Activated CD4-positive, alpha-beta T cell treated with anti-CD3 and anti-CD28 coated beads, Interleukin-2, Interleukin-6, amounts not matched to agents 100 ng/mL and 50 ng/mL, durations not matched to agents 16 hours and 8 hours (primary cell): ENCODE results near the gene MSLN.

ENCODE experiments used
- DNase-seq: peaks from one replicate; pipeline ENCODE4 v3.0.0-alpha.2; 2020

Gene MSLN

GRCh38 chr16:794853-795466, 34.4 kb downstream of the MSLN start:
- no peak for DNase-seq

- DNase-seq = no peak
Measured at GRCh38 chr16:795580-796229, 35.2 kb downstream of the MSLN start.

GRCh38 chr16:796296-797119, 36.0 kb downstream of the MSLN start:
- no peak for DNase-seq

- peak; percentile 55 for DNase-seq
Measured at GRCh38 chr16:797120-797420, 36.5 kb downstream of the MSLN start.

DNA sequence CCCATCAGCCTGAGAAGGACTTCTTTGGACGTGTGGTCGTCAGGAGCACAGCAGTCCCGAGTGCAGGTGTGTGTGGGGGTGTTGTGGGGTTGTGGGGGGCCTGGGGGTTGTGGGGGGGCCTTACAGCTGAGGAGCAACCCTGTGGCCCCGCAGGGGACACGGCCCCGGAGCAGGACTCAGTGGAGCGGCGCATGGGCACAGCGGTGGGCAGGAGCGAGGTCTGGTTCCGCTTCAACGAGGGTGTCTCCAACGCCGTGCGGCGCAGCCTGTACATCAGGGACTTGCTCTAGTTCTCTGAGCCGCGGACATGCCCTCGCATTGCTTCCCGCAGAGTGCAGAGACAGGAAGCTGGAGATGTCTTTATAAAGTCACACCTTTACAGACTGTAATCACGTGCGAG, 37.2 kb downstream of the MSLN start:
- no peak for DNase-seq

DNA sequence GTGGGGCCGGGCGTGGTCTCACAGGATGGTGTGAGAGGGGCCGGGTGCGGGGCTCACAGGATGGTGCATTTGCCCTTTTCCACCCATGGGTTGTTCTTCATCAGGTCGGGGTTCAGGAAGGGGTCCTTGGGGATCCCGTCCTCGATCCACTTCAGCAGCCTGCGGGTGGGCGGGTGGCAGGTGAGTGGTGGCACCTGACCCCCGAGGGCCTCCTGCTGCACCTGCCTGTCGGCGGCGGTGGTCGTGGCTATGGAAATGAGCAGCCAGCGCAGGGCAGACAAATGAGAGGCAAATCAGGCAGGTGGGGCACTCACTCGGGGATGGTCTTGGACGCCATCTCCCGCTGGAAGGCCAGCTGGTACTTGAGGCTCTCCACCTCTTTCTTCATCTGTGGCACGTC, 38.1 kb downstream of the MSLN start:
- DNase-seq = no peak

DNA sequence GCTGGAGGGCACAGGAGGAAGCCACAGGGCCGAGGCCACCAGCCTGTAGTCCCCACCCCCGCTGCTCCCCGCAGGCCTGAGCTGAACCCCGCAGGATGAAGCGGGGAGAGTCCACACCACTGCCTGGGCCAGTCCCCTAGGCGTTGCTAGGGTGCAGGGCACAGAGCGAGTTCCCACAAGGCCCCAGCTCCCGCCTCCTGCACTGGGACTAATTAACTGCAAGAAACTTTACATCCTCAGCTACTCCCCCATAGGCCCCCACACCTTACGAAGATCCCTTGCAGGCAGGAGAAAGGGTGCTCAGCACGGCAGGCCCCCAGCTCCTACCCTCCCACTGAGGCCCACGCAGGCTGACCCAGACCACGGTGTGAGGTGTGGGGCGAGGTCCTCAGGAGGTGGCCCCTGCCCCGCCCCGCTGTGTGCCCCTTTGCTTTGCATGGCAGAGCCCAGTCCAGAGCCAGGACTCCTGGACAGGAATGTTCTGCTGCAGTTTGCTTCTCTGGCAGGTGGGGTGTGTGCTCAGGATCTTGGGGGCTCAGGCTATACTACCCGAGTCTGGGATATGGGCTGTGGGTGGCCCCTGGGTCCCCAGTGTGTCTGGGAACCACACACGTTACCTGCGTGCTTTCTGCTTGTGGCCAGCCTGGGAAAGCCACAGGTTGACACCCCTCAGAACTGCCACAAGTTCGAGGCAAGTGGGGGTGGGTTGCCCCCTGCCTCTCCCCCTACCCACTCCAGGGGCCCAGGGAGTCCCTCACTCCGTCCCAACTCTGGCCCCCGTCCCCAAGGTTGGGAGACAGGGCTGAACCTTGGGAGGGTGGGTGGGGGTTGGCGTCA, 38.8 kb downstream of the MSLN start:
- DNase-seq = no peak

- DNase-seq = no peak
Measured at GRCh38 chr16:799948-800833, 39.7 kb downstream of the MSLN start, which contains the start of gene GNG13. Gene GNG13 (minus strand): TSS chr16:800734. CDS start chr16:799077, 1,657 bp downstream.

DNA sequence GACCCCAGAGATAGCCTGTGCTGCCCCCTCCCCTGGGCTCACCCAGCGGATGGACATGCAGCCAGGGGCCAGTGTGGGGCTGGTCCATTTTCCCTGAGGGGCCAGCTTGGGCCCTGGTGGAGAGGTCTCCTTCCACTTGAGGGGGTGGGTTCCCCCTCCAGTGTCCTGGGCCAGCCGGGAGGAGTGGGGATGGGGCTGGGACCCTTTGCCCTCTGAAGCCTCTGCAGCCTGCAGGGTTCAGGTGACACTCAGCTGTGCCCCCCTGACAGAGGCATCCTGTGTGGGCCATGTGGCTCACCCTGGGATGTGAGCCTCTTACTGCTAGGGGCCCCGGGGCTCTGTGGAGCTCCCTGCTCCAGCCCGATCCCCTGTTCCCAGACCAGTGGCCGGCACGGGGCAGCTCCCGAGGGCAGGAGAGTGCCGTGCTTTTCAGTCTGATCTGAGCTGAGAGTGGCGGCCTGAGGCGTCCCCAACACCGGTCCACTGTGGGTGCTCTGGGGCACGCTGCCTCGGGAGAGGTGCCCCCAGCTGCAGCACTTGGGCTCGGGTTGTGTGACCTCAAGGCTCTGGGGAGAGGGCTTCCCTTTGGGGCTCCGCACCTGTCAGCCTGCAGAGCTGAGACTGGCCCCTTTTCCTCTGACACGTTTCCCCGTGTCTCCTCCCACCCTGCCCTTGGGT, 40.4 kb downstream of the MSLN start:
- DNase-seq = no peak

DNA sequence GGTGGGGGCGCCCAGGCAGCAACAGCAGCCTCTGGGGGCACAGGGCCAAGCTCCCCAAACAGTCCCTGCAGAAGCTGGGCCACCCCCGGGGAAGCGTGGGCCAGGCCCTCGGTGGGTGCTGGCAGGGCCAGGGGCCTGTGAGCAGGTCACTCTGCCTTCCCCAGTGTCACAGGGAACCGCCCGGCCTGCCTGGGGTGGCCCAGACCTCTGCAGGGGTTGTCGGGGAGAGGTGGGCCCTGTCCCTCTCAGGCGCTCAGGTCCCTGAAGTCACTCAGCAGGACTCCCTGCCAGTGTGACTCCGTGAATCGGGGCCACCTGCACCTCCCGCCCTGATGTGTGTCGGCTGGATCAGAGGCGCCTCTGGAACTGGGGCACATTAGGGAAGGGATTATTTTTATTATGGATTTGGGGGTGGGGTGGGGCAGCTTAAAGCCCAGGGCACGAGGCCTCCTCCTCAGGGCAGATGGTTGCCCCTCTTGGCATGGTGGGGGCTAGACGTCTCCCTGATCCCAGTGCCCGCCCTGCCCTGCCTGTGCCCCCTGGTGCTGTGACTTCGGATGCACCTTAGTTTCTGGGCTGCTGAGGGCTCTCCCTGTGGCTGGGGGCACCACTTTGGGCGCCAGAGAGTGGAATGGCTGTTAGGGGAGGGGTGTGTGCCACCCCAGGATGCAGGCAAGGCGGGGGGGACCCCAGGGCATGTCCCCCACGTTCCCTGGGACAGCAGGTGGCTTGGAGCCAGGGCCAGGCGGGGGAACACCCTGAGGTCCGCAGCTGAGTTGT, 41.2 kb downstream of the MSLN start:
- DNase-seq = no peak

DNA sequence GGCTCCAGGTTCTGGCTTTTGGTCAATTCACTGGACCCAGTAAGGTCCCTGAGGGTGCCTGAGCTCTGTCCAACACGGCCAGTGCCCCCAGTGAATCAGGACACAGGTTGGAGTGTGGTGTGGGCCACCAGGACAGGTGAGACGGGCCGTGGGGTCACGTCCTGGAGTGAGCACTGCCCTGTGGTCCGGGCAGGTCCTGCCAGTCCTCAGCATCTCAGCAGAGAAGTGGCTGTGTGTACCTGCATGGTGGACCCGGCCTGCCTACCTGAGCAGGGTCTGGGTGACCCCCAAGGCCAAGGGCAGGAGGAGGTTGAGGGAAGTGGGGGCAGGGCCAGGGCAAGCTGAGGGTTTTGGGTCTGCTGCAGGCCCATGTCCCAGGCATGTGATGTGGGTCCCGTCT, 41.9 kb downstream of the MSLN start:
- no peak for DNase-seq

- no peak for DNase-seq
Measured at GRCh38 chr16:802914-803753, 42.6 kb downstream of the MSLN start.

GRCh38 chr16:803754-804080, 43.2 kb downstream of the MSLN start:
- DNase-seq = no peak

GRCh38 chr16:804193-805048, 43.9 kb downstream of the MSLN start:
- no peak for DNase-seq

- no peak for DNase-seq
Measured at GRCh38 chr16:805474-805873, 44.9 kb downstream of the MSLN start.

GRCh38 chr16:807347-808084, 47.0 kb downstream of the MSLN start:
- peak; percentile 94 for DNase-seq

DNA sequence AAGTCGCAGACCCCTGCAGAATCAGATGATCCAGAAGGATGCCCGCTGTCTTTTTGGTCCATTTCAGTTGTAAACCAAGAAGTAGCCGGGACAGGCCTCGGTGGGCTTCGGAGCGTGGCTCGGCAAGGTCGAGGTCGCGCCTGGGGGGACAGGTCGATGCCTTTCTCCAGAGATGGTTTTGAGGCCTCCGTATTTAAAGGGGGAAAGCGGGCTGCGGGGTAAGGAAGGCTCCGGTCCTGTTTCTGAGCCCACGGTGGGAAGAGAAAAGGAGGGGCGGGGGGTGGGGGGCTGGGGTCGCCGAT, 47.5 kb downstream of the MSLN start:
- DNase-seq = no peak

DNA sequence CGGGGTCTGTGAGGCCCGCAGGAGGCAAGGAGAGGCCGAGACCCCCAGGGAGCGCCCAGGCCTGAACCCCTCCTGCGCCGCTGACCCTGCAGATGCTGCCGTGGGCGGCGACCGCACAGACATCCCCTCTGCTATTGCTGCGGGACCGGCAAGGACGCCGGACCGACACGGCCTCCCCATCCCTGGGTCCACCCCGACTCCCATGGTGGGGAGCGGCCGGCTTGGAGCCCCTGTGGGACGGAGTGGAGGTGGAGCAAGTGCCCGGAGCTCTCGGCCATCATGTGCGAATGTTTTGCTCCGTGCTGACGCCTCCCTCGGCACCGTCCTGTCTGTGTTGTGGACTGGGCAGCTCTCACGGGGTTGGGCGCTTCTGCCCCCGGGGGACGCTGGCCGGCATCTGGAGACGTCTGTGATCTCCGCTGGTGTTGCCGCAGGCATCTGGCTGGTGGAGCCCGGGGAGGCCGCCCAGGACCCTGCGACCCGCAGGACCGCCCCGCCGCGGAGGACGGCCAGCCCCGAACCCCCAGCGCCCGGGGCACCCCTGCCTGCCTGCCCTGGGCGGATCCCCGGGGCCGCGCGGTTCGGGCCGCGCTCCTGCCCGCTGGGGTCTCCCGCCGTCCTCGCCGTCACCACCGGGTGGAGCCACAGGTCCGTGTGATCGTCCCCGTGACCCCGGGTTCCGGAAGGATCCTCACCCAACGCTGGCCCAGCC, 52.8 kb downstream of the MSLN start:
- peak; percentile 64 for DNase-seq
